ENCODE data around the gene WDR81. TPM values are rescaled to one million over a fixed set of nuclear protein-coding genes. Genes with fewer than 3 reads are reported as not detected.

The WDR81 gene
- polyA plus RNA-seq, 2 of the 4 experiments (the other 2 are of a cell fraction): 4.9 to 26.8 TPM

DNA sequence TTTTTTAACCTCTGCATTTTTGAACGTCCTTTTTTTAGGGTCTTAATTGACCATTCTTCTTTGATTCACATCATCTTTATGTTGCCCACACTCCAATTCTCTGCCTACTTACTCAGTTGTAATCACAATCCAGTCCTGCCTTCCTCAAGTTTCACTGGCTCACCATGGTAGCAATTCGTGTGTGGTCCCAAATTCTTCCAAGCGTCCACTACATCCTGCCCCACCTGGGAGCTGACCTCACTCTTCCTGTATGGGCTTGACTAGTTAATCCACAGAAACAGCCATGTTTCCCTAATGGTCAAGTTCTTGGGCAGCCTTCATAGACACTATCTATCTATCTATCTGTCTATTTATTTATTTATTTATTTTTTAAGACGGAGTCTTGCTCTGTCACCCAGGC, 21.4 kb upstream of the WDR81 start:
- no peak for DNase-seq (ENCODE audit: low read depth in 1 of 2, low spot score in 1 of 2)
- no peak overlapping the region for H3K27ac ChIP-seq
- CTCF ChIA-PET: interaction anchor here (1.2 kb wide), 1 partner anchor 34 kb away, joined by 5 read pairs; no protein-coding TSS in a partner anchor
- no peak for ATAC-seq
- POLR2A ChIA-PET: interaction anchor here (0.7 kb wide), 1 partner anchor 14 kb away, joined by 4 read pairs; no protein-coding TSS in a partner anchor
- no peaks in the 10 kb centered on the region for H3K4me1 ChIP-seq
- whole genome bisulfite sequencing (ENCODE audit: missing lambda C conversion rate): 56% methylated on average over 4 of the region's 4 CpGs
- no peak overlapping the region for H3K4me3 ChIP-seq
- no peaks in the 10 kb centered on the region for H3K9me3 ChIP-seq
- FAIRE-seq: no peak
- TF ChIP-seq EHMT2 (IDR thresholded peaks at IDR 0.05; ENCODE audit: low read depth) (no peak), E2F6 (IDR thresholded peaks at IDR 0.05; ENCODE audit: borderline replicate concordance, low read depth) (no peak), PBX3 (IDR thresholded peaks at IDR 0.05) (no peak)
- no peak overlapping the region for H3K4me2 ChIP-seq

DNA sequence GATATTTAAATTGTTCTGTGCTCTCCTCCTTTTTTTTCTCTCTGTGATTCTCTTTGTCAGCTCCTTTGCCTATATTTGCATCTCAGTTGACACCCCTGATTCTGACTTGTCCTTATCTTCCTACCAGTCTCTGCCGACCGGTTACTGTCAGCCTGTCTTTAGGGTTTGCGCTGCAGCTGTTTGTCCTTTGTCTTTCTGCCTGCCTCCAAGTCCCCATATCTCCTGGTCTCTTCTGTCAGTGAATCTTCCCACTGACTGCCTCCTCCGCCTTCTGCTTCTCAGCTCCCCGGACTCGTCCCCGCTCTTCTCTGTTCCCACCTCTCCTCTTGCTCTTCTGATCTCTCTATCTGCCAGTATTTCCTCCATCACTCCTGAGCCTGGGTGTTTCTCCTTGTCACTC, 19.5 kb upstream of the WDR81 start:
- no peak overlapping the region for H3K4me3 ChIP-seq
- H3K9me3 ChIP-seq: no peaks in the 10 kb centered on the region
- no peak overlapping the region for H3K4me2 ChIP-seq
- CTCF ChIA-PET: interaction anchor here (0.8 to 2.5 kb wide), 8 partner anchors 9 to 150 kb away, joined by 3 to 11 read pairs (median 4); no protein-coding TSS in a partner anchor
- DNase-seq (ENCODE audit: low read depth in 1 of 2, low spot score in 1 of 2): no peak
- FAIRE-seq: no peak
- peaks cover 7% of the 10 kb centered on the region for H3K4me1 ChIP-seq
- no peak for ATAC-seq
- TF ChIP-seq, protein P1, sequence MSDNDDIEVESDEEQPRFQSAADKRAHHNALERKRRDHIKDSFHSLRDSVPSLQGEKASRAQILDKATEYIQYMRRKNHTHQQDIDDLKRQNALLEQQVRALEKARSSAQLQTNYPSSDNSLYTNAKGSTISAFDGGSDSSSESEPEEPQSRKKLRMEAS (IDR thresholded peaks at IDR 0.05): no peak
- TF ChIP-seq KDM1A (IDR thresholded peaks at IDR 0.05; ENCODE audit: low read depth) (no peak), ELK1 (IDR thresholded peaks at IDR 0.05; ENCODE audit: low read depth, low read length) (no peak), CTCF (IDR thresholded peaks at IDR 0.05) (no peak), HDAC2 (IDR thresholded peaks at IDR 0.05) (no peak), GATA3 (IDR thresholded peaks at IDR 0.05; ENCODE audit: borderline replicate concordance) (no peak), HOXB13 (CRISPR knock-in tag; IDR thresholded peaks at IDR 0.05; ENCODE audit: low read depth) (no peak), TP53 (CRISPR knock-in tag; IDR thresholded peaks at IDR 0.05) (no peak), CBX2 (IDR thresholded peaks at IDR 0.05; ENCODE audit: borderline replicate concordance, low read depth) (no peak), HMGXB4 (CRISPR knock-in tag; IDR thresholded peaks at IDR 0.05; ENCODE audit: borderline replicate concordance) (no peak), FOSB (CRISPR knock-in tag; IDR thresholded peaks at IDR 0.05) (no peak), ZC3H11A (IDR thresholded peaks at IDR 0.05) (no peak), KDM5A (IDR thresholded peaks at IDR 0.05) (no peak), JUN (IDR thresholded peaks at IDR 0.05) (no peak), NR3C1 (IDR thresholded peaks at IDR 0.05) (no peak), NPAS2 (CRISPR knock-in tag; IDR thresholded peaks at IDR 0.05; ENCODE audit: borderline replicate concordance) (no peak), NFE2L2 (conservative IDR thresholded peaks at IDR 0.05; ENCODE audit: low read length) (no peak)
- TF ChIP-seq, protein P2, sequence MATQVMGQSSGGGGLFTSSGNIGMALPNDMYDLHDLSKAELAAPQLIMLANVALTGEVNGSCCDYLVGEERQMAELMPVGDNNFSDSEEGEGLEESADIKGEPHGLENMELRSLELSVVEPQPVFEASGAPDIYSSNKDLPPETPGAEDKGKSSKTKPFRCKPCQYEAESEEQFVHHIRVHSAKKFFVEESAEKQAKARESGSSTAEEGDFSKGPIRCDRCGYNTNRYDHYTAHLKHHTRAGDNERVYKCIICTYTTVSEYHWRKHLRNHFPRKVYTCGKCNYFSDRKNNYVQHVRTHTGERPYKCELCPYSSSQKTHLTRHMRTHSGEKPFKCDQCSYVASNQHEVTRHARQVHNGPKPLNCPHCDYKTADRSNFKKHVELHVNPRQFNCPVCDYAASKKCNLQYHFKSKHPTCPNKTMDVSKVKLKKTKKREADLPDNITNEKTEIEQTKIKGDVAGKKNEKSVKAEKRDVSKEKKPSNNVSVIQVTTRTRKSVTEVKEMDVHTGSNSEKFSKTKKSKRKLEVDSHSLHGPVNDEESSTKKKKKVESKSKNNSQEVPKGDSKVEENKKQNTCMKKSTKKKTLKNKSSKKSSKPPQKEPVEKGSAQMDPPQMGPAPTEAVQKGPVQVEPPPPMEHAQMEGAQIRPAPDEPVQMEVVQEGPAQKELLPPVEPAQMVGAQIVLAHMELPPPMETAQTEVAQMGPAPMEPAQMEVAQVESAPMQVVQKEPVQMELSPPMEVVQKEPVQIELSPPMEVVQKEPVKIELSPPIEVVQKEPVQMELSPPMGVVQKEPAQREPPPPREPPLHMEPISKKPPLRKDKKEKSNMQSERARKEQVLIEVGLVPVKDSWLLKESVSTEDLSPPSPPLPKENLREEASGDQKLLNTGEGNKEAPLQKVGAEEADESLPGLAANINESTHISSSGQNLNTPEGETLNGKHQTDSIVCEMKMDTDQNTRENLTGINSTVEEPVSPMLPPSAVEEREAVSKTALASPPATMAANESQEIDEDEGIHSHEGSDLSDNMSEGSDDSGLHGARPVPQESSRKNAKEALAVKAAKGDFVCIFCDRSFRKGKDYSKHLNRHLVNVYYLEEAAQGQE (IDR thresholded peaks at IDR 0.05): no peak
- TF ChIP-seq, protein P3, sequence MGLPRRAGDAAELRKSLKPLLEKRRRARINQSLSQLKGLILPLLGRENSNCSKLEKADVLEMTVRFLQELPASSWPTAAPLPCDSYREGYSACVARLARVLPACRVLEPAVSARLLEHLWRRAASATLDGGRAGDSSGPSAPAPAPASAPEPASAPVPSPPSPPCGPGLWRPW (IDR thresholded peaks at IDR 0.05): no peak
- no peak overlapping the region for H3K27ac ChIP-seq
- POLR2A ChIA-PET: interaction anchor here (1.6 kb wide), 1 partner anchor 10 kb away, joined by 3 read pairs; no protein-coding TSS in a partner anchor
- WGBS (ENCODE audit: missing lambda C conversion rate): 96% methylated on average over 7 of the region's 7 CpGs

Data from A549 (cell line).